Measurements from ENCODE around the gene PLEKHM1.

The PLEKHM1 gene

DNA sequence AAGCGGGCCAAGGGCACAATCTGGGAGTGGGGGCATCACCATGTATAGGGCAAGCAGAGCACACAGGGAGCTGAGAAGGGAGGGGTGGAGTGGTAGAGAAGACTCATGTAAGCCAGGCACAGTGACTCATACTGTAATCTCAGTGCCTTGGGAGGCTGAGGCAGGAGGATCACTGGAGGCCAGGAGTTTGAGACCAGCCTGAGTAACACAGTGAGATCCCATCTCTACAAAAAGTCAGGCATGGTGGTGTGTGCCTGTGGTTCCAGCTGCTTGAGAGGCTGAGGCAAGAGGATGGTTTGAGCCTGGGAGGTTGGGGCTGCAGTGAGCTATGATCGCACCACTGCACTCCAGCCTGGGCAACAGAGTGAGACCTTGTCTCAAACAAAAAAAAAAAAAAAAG lies 98.6 kb downstream of the PLEKHM1 start:
- Mint-ChIP-seq H3K36me3 (no peaks in the 10 kb centered on the region), H3K27ac (no peak overlapping the region), H3K4me1 (ENCODE audit: low read depth) (peaks cover 13% of the 10 kb centered on the region), H3K27me3 (peaks cover 1% of the 10 kb centered on the region), H3K9me3 (ENCODE audit: low read depth) (no peaks in the 10 kb centered on the region), H3K4me3 (no peak overlapping the region)

GRCh38 chr17:45391291-45391690 lies 99.2 kb downstream of the PLEKHM1 start:
- H3K27me3 Mint-ChIP-seq: peaks cover 1% of the 10 kb centered on the region
- H3K36me3 Mint-ChIP-seq: no peaks in the 10 kb centered on the region
- no peaks in the 10 kb centered on the region for H3K9me3 Mint-ChIP-seq (ENCODE audit: low read depth)
- peaks cover 13% of the 10 kb centered on the region for H3K4me1 Mint-ChIP-seq (ENCODE audit: low read depth)
- H3K4me3 Mint-ChIP-seq: no peak overlapping the region
- no peak overlapping the region for H3K27ac Mint-ChIP-seq

- Mint-ChIP-seq H3K36me3 (no peaks in the 10 kb centered on the region), H3K4me3 (no peak overlapping the region), H3K9me3 (ENCODE audit: low read depth) (no peaks in the 10 kb centered on the region), H3K27me3 (peaks cover 1% of the 10 kb centered on the region), H3K27ac (no peak overlapping the region), H3K4me1 (ENCODE audit: low read depth) (peaks cover 15% of the 10 kb centered on the region)
Measured at GRCh38 chr17:45389354-45389753, 101.2 kb downstream of the PLEKHM1 start.

DNA sequence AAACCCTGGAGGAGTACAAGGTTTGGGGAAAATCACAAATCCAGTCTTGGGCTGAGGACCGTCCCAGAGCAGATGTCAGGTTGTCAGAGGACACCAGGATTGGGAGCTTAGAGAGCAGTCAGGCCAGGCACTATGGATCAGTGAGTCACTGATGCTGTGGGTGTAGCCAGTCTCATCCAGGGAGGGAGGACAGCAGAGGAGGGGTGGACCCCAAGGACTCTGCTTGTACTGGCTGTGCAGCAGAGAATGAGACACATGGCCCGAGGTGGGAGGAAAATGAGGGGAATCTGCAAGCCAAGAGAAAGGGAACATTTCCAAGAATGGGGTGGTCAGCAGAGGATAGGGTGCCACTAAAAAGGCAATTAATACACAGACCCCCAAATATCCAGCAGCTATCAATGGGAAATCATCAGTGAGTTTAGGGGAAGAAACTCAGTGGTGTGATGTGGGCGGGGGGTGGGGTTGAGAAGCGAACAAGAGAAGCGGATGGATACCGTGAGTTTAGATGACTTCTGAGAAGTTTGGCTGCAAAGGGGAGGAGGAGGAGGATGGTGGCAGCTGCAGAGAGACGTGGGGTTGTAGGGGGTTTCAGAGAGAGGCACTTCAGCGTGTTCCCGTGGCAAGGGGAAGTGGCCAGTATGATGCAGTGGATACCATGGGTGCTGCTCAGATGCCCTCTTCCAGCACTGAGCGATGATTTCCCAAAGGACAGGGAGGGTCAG lies 101.8 kb downstream of the PLEKHM1 start:
- Mint-ChIP-seq H3K27me3 (peaks cover 1% of the 10 kb centered on the region), H3K4me3 (peak overlapping the region; percentile 28), H3K36me3 (no peaks in the 10 kb centered on the region), H3K4me1 (ENCODE audit: low read depth) (peaks cover 15% of the 10 kb centered on the region), H3K9me3 (ENCODE audit: low read depth) (no peaks in the 10 kb centered on the region), H3K27ac (no peak overlapping the region)

GRCh38 chr17:45387739-45388138 lies 102.8 kb downstream of the PLEKHM1 start:
- no peak overlapping the region for H3K27ac Mint-ChIP-seq

DNA sequence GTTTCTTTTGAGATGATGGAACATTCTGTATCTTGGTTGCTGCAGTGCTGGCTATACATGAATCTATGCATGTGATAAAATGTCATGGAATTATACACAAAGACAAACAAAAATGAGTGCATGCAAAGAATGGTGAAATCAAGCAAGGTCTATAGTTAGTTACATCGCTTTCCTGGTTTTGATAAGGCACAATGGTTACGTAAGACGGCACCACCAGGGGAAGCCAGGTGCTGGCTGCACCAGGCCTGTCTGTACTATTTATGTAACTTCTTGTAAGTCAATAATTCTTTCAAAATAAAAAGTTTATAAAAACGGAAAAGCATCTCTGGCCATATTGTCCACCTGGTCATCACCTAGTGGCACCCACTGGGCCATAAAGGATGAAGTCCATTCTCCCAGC lies 104.3 kb downstream of the PLEKHM1 start:
- Mint-ChIP-seq H3K36me3 (no peaks in the 10 kb centered on the region), H3K9me3 (ENCODE audit: low read depth) (no peaks in the 10 kb centered on the region), H3K4me3 (no peak overlapping the region), H3K4me1 (ENCODE audit: low read depth) (peaks cover 15% of the 10 kb centered on the region), H3K27me3 (peaks cover 1% of the 10 kb centered on the region), H3K27ac (no peak overlapping the region)

More at GRCh38 chr17:45387739-45388138, 102.8 kb downstream of the PLEKHM1 start:
- H3K4me3 Mint-ChIP-seq: no peak overlapping the region
- H3K36me3 Mint-ChIP-seq: no peaks in the 10 kb centered on the region
- peaks cover 1% of the 10 kb centered on the region for H3K27me3 Mint-ChIP-seq
- no peaks in the 10 kb centered on the region for H3K9me3 Mint-ChIP-seq (ENCODE audit: low read depth)
- peaks cover 15% of the 10 kb centered on the region for H3K4me1 Mint-ChIP-seq (ENCODE audit: low read depth)
